Coronary artery (tissue), 2 donors: ENCODE data around the gene PHTF1.

Experiments
- DNase-seq: peaks from one replicate; pipeline ENCODE4 v3.0.0-alpha.2; 2017; ENCODE audit warnings: low spot score
- H3K27ac ChIP-seq, 2 donors: fragments of 200-600 bp; sonication (generic); one replicate each; pipeline ENCODE4 v1.5.1; 2016 to 2019
- H3K4me3 ChIP-seq: fragments of 200-600 bp; sonication (generic); 2 replicates; pipeline ENCODE4 v1.5.1; 2016; ENCODE audit warnings: mild to moderate bottlenecking, moderate library complexity
- TF ChIP-seq, protein P1 (sequence below): fragments of 200-600 bp; sonication (generic); IDR thresholded peaks from one replicate; pipeline ENCODE4 v1.5.1; 2019; ENCODE audit warnings: antibody characterized with exemption

The PHTF1 gene

GRCh38 chr1:113800487-113800886, 41.2 kb upstream of the PHTF1 start:
- TF ChIP-seq, protein P1, sequence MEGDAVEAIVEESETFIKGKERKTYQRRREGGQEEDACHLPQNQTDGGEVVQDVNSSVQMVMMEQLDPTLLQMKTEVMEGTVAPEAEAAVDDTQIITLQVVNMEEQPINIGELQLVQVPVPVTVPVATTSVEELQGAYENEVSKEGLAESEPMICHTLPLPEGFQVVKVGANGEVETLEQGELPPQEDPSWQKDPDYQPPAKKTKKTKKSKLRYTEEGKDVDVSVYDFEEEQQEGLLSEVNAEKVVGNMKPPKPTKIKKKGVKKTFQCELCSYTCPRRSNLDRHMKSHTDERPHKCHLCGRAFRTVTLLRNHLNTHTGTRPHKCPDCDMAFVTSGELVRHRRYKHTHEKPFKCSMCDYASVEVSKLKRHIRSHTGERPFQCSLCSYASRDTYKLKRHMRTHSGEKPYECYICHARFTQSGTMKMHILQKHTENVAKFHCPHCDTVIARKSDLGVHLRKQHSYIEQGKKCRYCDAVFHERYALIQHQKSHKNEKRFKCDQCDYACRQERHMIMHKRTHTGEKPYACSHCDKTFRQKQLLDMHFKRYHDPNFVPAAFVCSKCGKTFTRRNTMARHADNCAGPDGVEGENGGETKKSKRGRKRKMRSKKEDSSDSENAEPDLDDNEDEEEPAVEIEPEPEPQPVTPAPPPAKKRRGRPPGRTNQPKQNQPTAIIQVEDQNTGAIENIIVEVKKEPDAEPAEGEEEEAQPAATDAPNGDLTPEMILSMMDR, result no peak
- DNase-seq, result no peak
- no peak overlapping the region for H3K4me3 ChIP-seq
- H3K27ac ChIP-seq, result no peak overlapping the region

DNA sequence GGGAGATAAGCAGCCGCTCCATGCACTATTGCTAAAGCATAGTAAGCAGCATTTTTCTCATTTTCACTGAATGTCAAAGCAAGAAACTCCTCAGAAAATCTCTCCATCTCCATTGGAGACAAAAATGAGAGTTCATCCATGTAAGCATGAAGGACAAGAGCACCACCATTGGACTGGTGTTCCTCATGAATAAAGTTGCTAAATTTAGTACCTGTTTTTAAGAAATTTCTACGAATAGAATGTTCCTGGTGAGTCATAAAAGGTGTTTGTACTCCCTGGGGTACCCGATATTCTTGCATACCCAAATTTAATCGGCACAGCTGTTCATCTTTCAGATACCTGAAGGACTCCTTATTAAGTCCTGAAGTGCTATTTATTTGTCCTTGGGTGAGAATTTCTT, 38.2 kb upstream of the PHTF1 start:
- no peak overlapping the region for H3K4me3 ChIP-seq
- TF ChIP-seq, protein P1, result no peak

GRCh38 chr1:113793878-113794834, 34.9 kb upstream of the PHTF1 start:
- Histone ChIP-seq H3K27ac (no peak overlapping the region), H3K4me3 (no peak overlapping the region)
- no peak for DNase-seq
- TF ChIP-seq, protein P1, result no peak

More for the DNA sequence above, 38.2 kb upstream of the PHTF1 start:
- no peak for DNase-seq
- H3K27ac ChIP-seq, result no peak overlapping the region

DNA sequence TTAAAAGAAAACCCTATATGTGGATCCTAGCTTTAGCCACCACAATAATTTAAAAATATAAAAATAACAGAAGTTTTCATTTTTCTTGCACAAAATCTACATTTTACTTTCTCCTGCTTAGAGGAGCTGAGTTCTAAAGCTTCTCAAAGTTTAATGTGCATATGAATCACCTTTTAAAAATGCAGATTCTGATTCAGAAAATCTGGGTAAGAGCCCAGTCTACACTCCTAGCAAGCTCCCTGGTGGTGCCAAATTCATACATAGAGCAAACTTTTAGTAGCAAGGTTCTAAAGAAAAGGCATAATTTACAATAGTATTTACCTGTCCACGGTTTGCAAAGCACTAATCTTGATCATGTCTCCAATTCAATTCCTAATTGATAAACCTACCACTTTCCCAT, 33.7 kb upstream of the PHTF1 start:
- TF ChIP-seq, protein P1, result no peak
- H3K27ac ChIP-seq, result no peak overlapping the region
- no peak overlapping the region for H3K4me3 ChIP-seq
- DNase-seq, result no peak

GRCh38 chr1:113792471-113792870, 33.2 kb upstream of the PHTF1 start:
- Histone ChIP-seq H3K27ac (no peak overlapping the region), H3K4me3 (no peak overlapping the region)
- DNase-seq, result no peak
- TF ChIP-seq, protein P1, result no peak

DNA sequence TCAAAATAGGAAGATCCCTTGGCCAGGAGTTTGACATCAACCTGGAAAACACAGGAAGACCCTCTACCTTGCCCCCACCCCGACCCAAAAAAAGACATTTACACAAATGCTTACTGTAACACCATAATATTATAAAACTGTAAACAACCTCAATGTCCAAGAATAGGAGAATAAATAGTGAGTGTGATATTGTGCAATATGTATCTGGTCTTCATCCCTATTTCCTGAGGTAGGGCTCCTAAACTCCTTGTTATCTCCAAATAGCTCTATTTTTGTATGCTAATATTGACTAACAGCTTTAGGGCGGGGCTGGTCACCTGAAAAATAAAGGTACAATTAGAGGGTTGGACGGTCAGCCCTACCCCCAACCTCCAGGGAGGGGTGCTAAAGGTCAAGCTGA, 29.5 kb upstream of the PHTF1 start:
- no peak for DNase-seq
- H3K4me3 ChIP-seq, result no peak overlapping the region
- H3K27ac ChIP-seq, result no peak overlapping the region
- TF ChIP-seq, protein P1, result no peak

- TF ChIP-seq, protein P1, result no peak
- H3K4me3 ChIP-seq, result no peak overlapping the region
- H3K27ac ChIP-seq, result no peak overlapping the region
- DNase-seq, result no peak
Observed at GRCh38 chr1:113787663-113788062, 28.4 kb upstream of the PHTF1 start.
